GM12878 (cell line): ENCODE measurements around the gene GLTP. TPM values are rescaled to one million over a fixed set of nuclear protein-coding genes. Genes with fewer than 3 reads are reported as not detected.

ENCODE experiments used
- BCL3 ChIP-seq: IDR thresholded peaks from 2 replicates; pipeline ENCODE4 v1.6.1; 2011; ENCODE audit warnings: borderline replicate concordance, low read depth, mild to moderate bottlenecking, moderate library complexity, low read length; ENCODE audit not compliant: insufficient read depth, poor library complexity, severe bottlenecking
- CREM ChIP-seq: IDR thresholded peaks from 2 replicates; pipeline ENCODE4 v1.6.1; 2014; ENCODE audit warnings: antibody characterized with exemption, low read depth
- ETV6 ChIP-seq, 2 experiments: fragments of 450-650 bp in 1 of 2; IDR thresholded peaks in 1 of 2; conservative IDR thresholded peaks in 1 of 2; 2 replicates each; pipeline ENCODE4 v1.6.1; 2014; ENCODE audit warnings: antibody characterized with exemption in 1 of 2, borderline replicate concordance in 1 of 2, low read depth in 1 of 2, mild to moderate bottlenecking in 1 of 2, moderate library complexity in 1 of 2
- FOXK2 ChIP-seq: fragments of 450-650 bp; IDR thresholded peaks from 2 replicates; pipeline ENCODE4 v1.6.1; 2017; ENCODE audit warnings: mild to moderate bottlenecking, moderate library complexity
- HDAC6 ChIP-seq: fragments of 200-600 bp; sonication (generic); IDR thresholded peaks from one replicate; pipeline ENCODE4 v1.8.0; 2017; ENCODE audit warnings: antibody characterized with exemption; ENCODE audit not compliant: unreplicated experiment
- MEF2A ChIP-seq: IDR thresholded peaks from 2 replicates; pipeline ENCODE4 v1.6.1; 2011; ENCODE audit warnings: low read depth, mild to moderate bottlenecking, low read length, moderate library complexity; ENCODE audit not compliant: insufficient read depth
- MTA3 ChIP-seq: IDR thresholded peaks from 2 replicates; pipeline ENCODE4 v1.6.1; 2012; ENCODE audit warnings: low read length, inconsistent platforms, borderline replicate concordance
- NFYA ChIP-seq: IDR thresholded peaks from 2 replicates; pipeline ENCODE4 v1.6.1; 2011; ENCODE audit warnings: low read depth, mild to moderate bottlenecking, low read length, improper control_type of control experiment, borderline replicate concordance
- PAX8 ChIP-seq: fragments of 450-650 bp; IDR thresholded peaks from 2 replicates; pipeline ENCODE4 v1.6.1; 2017; ENCODE audit warnings: mild to moderate bottlenecking, moderate library complexity
- PML ChIP-seq: IDR thresholded peaks from 2 replicates; pipeline ENCODE4 v1.6.1; 2012; ENCODE audit warnings: low read length, inconsistent platforms
- POLR2AphosphoS2 ChIP-seq: IDR thresholded peaks from 2 replicates; pipeline ENCODE4 v1.6.1; 2011; ENCODE audit warnings: low read depth, mild to moderate bottlenecking, low read length, improper control_type of control experiment, moderate library complexity
- RELB ChIP-seq: fragments of 450-650 bp; IDR thresholded peaks from 2 replicates; pipeline ENCODE4 v1.6.1; 2017; ENCODE audit warnings: low read depth, mild to moderate bottlenecking, moderate library complexity
- RFX5 ChIP-seq: IDR thresholded peaks from 2 replicates; pipeline ENCODE4 v1.6.1; 2011; ENCODE audit warnings: low read depth, low read length, improper control_type of control experiment
- SREBF1 ChIP-seq: IDR thresholded peaks from 2 replicates; pipeline ENCODE4 v1.6.1; 2012; ENCODE audit warnings: mild to moderate bottlenecking, low read length
- TCF3 ChIP-seq: IDR thresholded peaks from 2 replicates; pipeline ENCODE4 v1.6.1; 2012; ENCODE audit warnings: low read depth, mild to moderate bottlenecking, low read length, borderline replicate concordance; ENCODE audit not compliant: insufficient read depth
- YY1 ChIP-seq: IDR thresholded peaks from 2 replicates; pipeline ENCODE4 v1.6.1; 2011; ENCODE audit warnings: low read depth, mild to moderate bottlenecking, low read length
- ZBTB33 ChIP-seq: fragments of 450-650 bp; IDR thresholded peaks from 2 replicates; pipeline ENCODE4 v1.6.1; 2017; ENCODE audit warnings: mild to moderate bottlenecking
- ZNF384 ChIP-seq: IDR thresholded peaks from 2 replicates; pipeline ENCODE4 v1.6.1; 2012; ENCODE audit warnings: low read depth, mild to moderate bottlenecking, low read length, improper control_type of control experiment, borderline replicate concordance
- ZNF687 ChIP-seq: fragments of 450-650 bp; IDR thresholded peaks from 2 replicates; pipeline ENCODE4 v1.6.1; 2017; ENCODE audit warnings: mild to moderate bottlenecking, moderate library complexity
- ZZZ3 ChIP-seq: IDR thresholded peaks from 2 replicates; pipeline ENCODE4 v1.6.1; 2011; ENCODE audit warnings: low read depth; ENCODE audit not compliant: control insufficient read depth, insufficient read length
- polyA plus RNA-seq, 11 experiments: library from polyadenylated mRNA; depleted of rRNA in 4 of 11; unstranded in 6 of 11; stranded (reverse) in 5 of 11; fragments of >200 nt; fragmentation: Nextera tagmentation in 4 of 11; fragmentation: Illumina TruSeq in 1 of 11; extraction: Ambion mirVana in 4 of 11; extraction: Trizol in 1 of 11; gene quantifications; 1 replicate in 1 of 11; 2 replicates in 10 of 11; pipeline versions ENCODE4 v1.2.1 to v1.2.3, GENCODE V29; 2011 to 2016; ENCODE audit warnings: inconsistent platforms in 2 of 11, missing spikeins in 2 of 11, low read depth in 1 of 11
- total RNA-seq, 4 experiments: library from RNA; depleted of rRNA in 3 of 4; stranded (reverse); fragments of >200 nt in 3 of 4; fragmentation: Illumina TruSeq in 1 of 4; extraction: Trizol in 1 of 4; gene quantifications; 2 replicates each; pipeline versions ENCODE4 v1.2.1 to v1.2.3, GENCODE V29; 2013 to 2021

Gene GLTP
- total and polyA plus RNA-seq, 10 of the 15 experiments (the other 5 are each of a cell fraction or from before 2014, with no cell fraction given): 16.8 to 44.0 (median 25.3) TPM

GRCh38 chr12:109899783-109900751, 19.7 kb upstream of the GLTP start, which contains the start of gene TCHP (continued):
- TF ChIP-seq BCL3: no peak
- TF ChIP-seq HDAC6: no peak
- TF ChIP-seq ZNF384: no peak
- TF ChIP-seq MEF2A: peak; percentile 7; the same call in 1 of the 2 replicates
- no peak for TF ChIP-seq TCF3
- peak in 1 of 2 experiments; percentile 22; a peak in 1 of 4 replicates for TF ChIP-seq ETV6 (conservative IDR thresholded peaks at IDR 0.05 in 1 of 2, IDR thresholded peaks at IDR 0.05 in 1 of 2; ENCODE audit: borderline replicate concordance in 1 of 2, low read depth in 1 of 2)
- no peak; the same call in 1 of the 2 replicates for TF ChIP-seq ZNF687
- TF ChIP-seq ZBTB33: no peak
- no peak for TF ChIP-seq POLR2AphosphoS2
- peak; percentile 61 for TF ChIP-seq FOXK2
- TF ChIP-seq RELB: peak; percentile 69
- peak; percentile 82 for TF ChIP-seq CREM
- TF ChIP-seq RFX5: 0 out of 2 replicates have a peak, but pooled peaks have one; percentile 12
- peak; percentile 69; the same call in 1 of the 2 replicates for TF ChIP-seq PML
- TF ChIP-seq MTA3: no peak
- TF ChIP-seq NFYA: no peak
- no peak for TF ChIP-seq PAX8
- TF ChIP-seq ZZZ3: no peak
- TF ChIP-seq YY1: peak; percentile 82
- TF ChIP-seq SREBF1: no peak
